H1 (cell line): Measurements from ENCODE around the gene ADRB2.

Experiments used
- EZH2 ChIP-seq: fragments of 200-600 bp; sonication (generic); IDR thresholded peaks from 2 replicates; pipeline ENCODE4 v1.7.1; 2012; ENCODE audit warnings: low read depth, mild to moderate bottlenecking, moderate library complexity, low read length, inconsistent platforms; ENCODE audit not compliant: severe bottlenecking
- POLR2A ChIP-seq, 2 experiments: IDR thresholded peaks; 1 replicate in 1 of 2; 2 replicates in 1 of 2; pipeline ENCODE4 v1.6.1; 2011; ENCODE audit warnings: low read depth in 2 of 2, low read length in 2 of 2, mild to moderate bottlenecking in 2 of 2; ENCODE audit errors: control extremely low read depth in 1 of 2
- RXRA ChIP-seq: IDR thresholded peaks from 2 replicates; pipeline ENCODE4 v1.6.1; 2011; ENCODE audit warnings: low read depth, mild to moderate bottlenecking, low read length, moderate library complexity; ENCODE audit not compliant: insufficient read depth
- TF ChIP-seq, protein P1 (sequence below), 3 experiments: IDR thresholded peaks; 1 replicate in 2 of 3; 2 replicates in 1 of 3; pipeline versions ENCODE4 v1.5.1 to v1.6.1; 2011; ENCODE audit warnings: low read length in 3 of 3, mild to moderate bottlenecking in 3 of 3, inconsistent platforms in 2 of 3, low read depth in 1 of 3, moderate library complexity in 1 of 3; ENCODE audit not compliant: insufficient read depth in 1 of 3; ENCODE audit errors: control extremely low read depth in 1 of 3

DNA sequence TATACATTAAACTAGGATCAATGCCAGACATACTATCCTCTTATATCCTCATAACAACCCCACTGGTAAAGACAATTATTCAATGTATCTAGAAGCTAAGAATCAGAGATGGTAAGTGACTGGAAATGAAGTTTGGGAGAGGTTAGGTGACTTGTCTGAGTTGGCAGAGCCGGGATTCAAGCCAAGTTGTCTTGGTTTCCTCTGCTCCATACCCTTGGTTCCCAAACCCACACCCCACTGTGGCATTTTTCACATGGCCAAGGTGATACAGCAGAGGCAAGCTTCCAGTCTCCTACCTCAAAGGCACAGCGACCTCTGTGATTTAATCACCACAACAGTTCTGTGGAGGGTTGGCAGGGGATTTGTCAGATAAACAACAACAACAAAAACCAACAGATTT is 34.7 kb upstream of the ADRB2 start:
- TF ChIP-seq, protein P1, sequence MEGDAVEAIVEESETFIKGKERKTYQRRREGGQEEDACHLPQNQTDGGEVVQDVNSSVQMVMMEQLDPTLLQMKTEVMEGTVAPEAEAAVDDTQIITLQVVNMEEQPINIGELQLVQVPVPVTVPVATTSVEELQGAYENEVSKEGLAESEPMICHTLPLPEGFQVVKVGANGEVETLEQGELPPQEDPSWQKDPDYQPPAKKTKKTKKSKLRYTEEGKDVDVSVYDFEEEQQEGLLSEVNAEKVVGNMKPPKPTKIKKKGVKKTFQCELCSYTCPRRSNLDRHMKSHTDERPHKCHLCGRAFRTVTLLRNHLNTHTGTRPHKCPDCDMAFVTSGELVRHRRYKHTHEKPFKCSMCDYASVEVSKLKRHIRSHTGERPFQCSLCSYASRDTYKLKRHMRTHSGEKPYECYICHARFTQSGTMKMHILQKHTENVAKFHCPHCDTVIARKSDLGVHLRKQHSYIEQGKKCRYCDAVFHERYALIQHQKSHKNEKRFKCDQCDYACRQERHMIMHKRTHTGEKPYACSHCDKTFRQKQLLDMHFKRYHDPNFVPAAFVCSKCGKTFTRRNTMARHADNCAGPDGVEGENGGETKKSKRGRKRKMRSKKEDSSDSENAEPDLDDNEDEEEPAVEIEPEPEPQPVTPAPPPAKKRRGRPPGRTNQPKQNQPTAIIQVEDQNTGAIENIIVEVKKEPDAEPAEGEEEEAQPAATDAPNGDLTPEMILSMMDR (IDR thresholded peaks at IDR 0.05; ENCODE audit: control extremely low read depth in 1 of 3, insufficient read depth in 1 of 3, low read depth in 1 of 3, low read length in 3 of 3), result no peak
- TF ChIP-seq POLR2A (IDR thresholded peaks at IDR 0.05; ENCODE audit: control extremely low read depth in 1 of 2, low read depth in 2 of 2, low read length in 2 of 2), result no peak
- TF ChIP-seq RXRA, result no peak
- TF ChIP-seq EZH2, result no peak
